ENCODE data around the gene GAL3ST2.

GAL3ST2 gene

DNA sequence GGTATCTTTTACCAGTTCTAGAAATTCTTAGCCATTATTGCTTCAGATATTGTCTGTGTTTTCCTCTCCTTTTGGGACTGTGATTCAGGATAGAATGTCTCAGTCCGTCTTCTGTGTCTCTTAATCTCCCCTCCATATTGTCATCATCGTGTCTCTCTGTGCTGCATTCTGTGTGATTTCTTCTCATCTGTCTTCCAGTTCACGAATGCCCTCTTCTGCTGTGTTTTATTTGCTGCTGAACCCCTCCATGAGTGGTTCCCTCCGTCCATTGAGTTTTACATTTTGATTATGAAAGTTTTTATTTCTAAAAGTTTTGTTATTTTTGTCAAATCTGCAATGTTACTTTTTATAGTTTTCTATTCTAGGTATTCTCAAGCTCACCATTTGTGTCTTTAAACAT is 30.5 kb upstream of the GAL3ST2 start:
- TF ChIP-seq, protein P1, sequence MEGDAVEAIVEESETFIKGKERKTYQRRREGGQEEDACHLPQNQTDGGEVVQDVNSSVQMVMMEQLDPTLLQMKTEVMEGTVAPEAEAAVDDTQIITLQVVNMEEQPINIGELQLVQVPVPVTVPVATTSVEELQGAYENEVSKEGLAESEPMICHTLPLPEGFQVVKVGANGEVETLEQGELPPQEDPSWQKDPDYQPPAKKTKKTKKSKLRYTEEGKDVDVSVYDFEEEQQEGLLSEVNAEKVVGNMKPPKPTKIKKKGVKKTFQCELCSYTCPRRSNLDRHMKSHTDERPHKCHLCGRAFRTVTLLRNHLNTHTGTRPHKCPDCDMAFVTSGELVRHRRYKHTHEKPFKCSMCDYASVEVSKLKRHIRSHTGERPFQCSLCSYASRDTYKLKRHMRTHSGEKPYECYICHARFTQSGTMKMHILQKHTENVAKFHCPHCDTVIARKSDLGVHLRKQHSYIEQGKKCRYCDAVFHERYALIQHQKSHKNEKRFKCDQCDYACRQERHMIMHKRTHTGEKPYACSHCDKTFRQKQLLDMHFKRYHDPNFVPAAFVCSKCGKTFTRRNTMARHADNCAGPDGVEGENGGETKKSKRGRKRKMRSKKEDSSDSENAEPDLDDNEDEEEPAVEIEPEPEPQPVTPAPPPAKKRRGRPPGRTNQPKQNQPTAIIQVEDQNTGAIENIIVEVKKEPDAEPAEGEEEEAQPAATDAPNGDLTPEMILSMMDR (IDR thresholded peaks at IDR 0.05; ENCODE audit: borderline replicate concordance, insufficient read depth, low read depth, low read length): no peak
- no peak overlapping the region for H3K4me3 ChIP-seq (ENCODE audit: low read depth, low read length)

DNA sequence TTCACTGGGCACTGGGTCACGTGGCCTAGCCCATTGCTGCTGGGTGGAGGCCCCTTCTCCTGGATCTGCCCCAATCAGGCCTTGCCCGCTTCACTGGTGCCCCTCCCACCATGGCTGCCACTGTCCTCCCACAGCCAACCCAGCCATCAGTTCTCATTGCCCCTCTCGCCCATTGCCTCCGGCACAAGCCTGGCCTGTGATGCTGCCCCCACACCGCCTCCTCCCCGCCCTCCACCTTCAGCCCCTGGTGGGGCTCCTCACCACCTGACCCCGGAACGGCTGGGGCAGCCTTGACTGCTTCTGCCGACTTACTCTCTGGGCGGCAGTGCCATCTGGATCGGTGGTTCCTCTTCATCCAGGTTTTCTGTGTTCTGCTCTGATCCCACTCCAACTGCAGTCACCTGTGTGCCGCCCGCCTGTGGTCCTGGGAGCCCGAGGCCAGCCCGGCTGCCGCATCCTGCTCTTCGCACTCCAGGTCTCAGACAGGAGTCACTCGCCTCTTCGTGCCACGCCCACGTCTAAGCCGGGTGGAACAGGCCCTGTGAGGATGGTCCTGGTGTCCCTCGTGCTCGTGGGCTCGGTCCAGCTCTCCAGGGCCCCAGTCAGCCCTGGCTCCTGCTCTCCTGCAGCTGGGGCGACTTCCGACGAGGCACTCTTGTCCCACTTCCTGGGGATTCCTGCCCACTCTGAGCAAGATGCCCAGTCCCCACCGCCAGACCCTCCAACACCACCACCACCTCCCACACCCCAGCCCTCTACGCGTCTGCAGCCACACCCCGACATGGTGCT is 28.0 kb upstream of the GAL3ST2 start:
- TF ChIP-seq, protein P1 (IDR thresholded peaks at IDR 0.05; ENCODE audit: borderline replicate concordance, insufficient read depth, low read depth, low read length): no peak

DNA sequence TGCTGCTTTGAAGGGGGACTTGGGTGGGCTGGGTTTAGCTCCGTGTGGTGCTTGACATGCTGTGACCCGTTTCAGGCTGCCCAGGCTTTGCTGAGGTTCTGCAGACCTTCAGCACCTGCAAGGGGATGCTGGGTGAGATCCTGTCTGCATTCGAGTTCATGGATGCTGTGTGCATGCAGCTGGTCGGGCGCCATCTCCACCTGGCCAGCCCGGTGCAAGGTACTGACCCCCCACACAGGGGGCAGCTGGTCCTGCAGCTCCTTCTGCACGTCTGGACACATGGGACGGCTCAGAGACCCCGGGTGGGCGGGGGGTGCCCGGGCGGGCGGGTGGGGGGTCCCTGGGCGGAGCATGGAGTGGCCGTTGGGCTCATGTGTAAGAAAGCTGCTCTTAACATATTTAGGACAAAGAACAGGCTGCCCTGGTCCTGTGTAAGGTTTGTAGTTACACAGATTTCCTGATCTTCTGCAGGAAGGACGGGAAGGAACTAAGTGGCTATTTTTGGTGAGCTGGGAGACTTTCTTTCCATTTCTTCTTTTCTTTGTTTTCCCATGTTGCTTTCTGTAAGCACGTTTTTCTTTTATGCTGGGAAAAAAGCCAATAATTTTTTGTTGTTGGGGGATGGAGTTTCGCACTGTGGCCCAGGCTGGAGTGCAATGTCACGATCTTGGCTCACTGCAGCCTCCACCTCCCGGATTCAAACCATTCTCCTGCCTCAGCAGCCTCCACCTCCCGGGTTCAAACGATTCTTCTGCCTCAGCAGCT is 26.4 kb upstream of the GAL3ST2 start:
- H3K4me3 ChIP-seq (ENCODE audit: low read depth, low read length): no peak overlapping the region
- TF ChIP-seq, protein P1 (IDR thresholded peaks at IDR 0.05; ENCODE audit: borderline replicate concordance, insufficient read depth, low read depth, low read length): no peak

More for the DNA sequence above, 28.0 kb upstream of the GAL3ST2 start:
- no peak overlapping the region for H3K4me3 ChIP-seq (ENCODE audit: low read depth, low read length)

DNA sequence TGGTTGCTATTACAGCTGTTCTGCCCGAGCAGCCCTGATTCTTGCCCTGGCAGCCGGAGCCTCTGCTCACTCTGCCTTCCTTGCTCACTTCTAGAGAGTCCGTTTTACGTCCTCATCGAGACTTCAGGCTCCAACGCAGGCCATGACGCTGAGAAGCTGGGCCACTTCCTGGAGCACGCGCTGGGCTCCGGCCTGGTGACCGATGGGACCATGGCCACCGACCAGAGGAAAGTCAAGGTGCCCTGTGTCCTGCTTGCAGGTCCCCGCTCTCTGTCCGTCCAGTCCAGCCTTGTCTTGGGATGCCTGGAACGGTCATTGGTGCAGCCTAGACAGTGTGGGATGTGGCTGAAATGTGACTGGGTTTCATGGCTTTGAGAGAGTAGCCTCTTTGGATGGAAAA is 25.5 kb upstream of the GAL3ST2 start:
- H3K4me3 ChIP-seq (ENCODE audit: low read depth, low read length): no peak overlapping the region
- TF ChIP-seq, protein P1 (IDR thresholded peaks at IDR 0.05; ENCODE audit: borderline replicate concordance, insufficient read depth, low read depth, low read length): no peak

DNA sequence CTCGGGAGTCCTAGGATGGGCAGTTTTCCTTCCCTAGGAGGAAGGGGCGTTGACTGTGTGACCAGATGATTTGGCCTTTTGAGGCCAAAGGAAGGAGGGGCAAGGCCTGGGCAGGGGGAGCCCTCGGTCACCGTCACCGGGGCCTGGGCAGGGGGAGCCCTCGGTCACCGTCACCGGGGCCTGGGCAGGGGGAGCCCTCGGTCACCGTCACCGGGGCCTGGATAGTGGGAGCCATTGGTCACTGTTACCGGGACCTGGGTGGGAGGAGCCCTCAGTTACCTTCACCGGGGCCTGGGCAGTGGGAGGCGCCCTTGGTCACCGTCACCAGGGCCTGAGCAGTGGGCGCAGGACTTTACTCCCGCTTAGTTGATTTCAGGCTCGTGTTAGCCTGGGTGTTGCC is 24.8 kb upstream of the GAL3ST2 start:
- TF ChIP-seq, protein P1 (IDR thresholded peaks at IDR 0.05; ENCODE audit: borderline replicate concordance, insufficient read depth, low read depth, low read length): no peak
- H3K4me3 ChIP-seq (ENCODE audit: low read depth, low read length): no peak overlapping the region

DNA sequence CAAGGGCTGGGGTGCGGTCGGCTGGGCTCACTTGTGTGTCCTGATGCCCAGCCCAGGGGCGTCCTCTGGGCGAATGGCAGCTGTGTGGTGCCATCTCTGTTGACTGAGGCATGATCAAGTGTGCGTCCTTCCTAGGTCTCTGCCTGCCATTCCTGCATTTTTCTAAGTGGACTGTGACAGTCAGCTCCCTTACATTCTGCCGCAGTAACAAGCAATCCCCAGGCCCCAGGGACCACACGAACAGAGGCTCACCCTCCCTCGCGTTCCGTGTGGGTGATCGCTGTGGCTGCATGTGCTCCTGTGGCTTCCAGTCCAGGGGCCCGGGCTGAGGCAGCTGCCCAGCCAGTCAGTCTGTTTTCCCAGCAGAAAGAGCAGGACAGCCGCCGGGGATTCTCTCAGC is 24.4 kb upstream of the GAL3ST2 start:
- TF ChIP-seq, protein P1 (IDR thresholded peaks at IDR 0.05; ENCODE audit: borderline replicate concordance, insufficient read depth, low read depth, low read length): no peak
- H3K4me3 ChIP-seq (ENCODE audit: low read depth, low read length): no peak overlapping the region
